Astrocyte of the cerebellum (primary cell): ENCODE measurements around the gene ABCC11.
"Not testable (repeated sequence)": the region's sequence is repeated elsewhere in the genome, so short reads cannot be mapped to it uniquely, and the experiment has no call there.

ENCODE experiments used
- DNase-seq: peaks from one replicate; pipeline ENCODE4 v3.0.0-alpha.2; 2011; ENCODE audit warnings: low read depth
- H3K4me3 ChIP-seq: 2 replicates; pipeline ENCODE4 v1.5.1; 2011; ENCODE audit warnings: mild to moderate bottlenecking, low read depth, low read length, moderate library complexity
- CTCF ChIP-seq: IDR thresholded peaks from 2 replicates; pipeline ENCODE4 v1.5.1; 2012; ENCODE audit warnings: low read length, low read depth, moderate library complexity, mild to moderate bottlenecking; ENCODE audit errors: missing control alignments
- in situ Hi-C: cut with HindIII; loops from 2 replicates; pipeline ENCODE4 v1.10.0; 2017; ENCODE audit warnings: low sequenced_read_pairs

ABCC11 gene

GRCh38 chr16:48180868-48181480 is 66.4 kb downstream of the ABCC11 start:
- in situ Hi-C loops = no loop called here
- H3K4me3 ChIP-seq = no peak overlapping the region
- no peak for TF ChIP-seq CTCF
- DNase-seq = no peak

- in situ Hi-C loops = no loop called here
- no peak for DNase-seq
- no peak for TF ChIP-seq CTCF
- no peak overlapping the region for H3K4me3 ChIP-seq
Measured at GRCh38 chr16:48176635-48177408, 70.5 kb downstream of the ABCC11 start.

GRCh38 chr16:48173889-48174288 is 73.5 kb downstream of the ABCC11 start:
- no peak for TF ChIP-seq CTCF
- no peak for DNase-seq
- in situ Hi-C loops = loop anchor here (25.0 kb wide), 1 partner anchor 1212 kb away; the partner anchor contains the start of gene DNAJA2

GRCh38 chr16:48172682-48173081 is 74.7 kb downstream of the ABCC11 start:
- TF ChIP-seq CTCF = no peak
- no peak overlapping the region for H3K4me3 ChIP-seq
- in situ Hi-C loops = loop anchor here (25.0 kb wide), 1 partner anchor 1210 kb away; the partner anchor contains the start of gene DNAJA2
- DNase-seq = no peak

More at GRCh38 chr16:48173889-48174288, 73.5 kb downstream of the ABCC11 start:
- H3K4me3 ChIP-seq = no peak overlapping the region

GRCh38 chr16:48169896-48170295 is 77.4 kb downstream of the ABCC11 start:
- no peak for TF ChIP-seq CTCF
- in situ Hi-C loops = loop anchor here (25.0 kb wide), 1 partner anchor 1208 kb away; the partner anchor contains the start of gene DNAJA2
- no peak overlapping the region for H3K4me3 ChIP-seq
- DNase-seq = no peak

GRCh38 chr16:48168075-48168474 is 79.3 kb downstream of the ABCC11 start:
- no peak for TF ChIP-seq CTCF
- no peak overlapping the region for H3K4me3 ChIP-seq
- DNase-seq = no peak
- in situ Hi-C loops = loop anchor here (25.0 kb wide), 1 partner anchor 1206 kb away; the partner anchor contains the start of gene DNAJA2

GRCh38 chr16:48166617-48167016 is 80.7 kb downstream of the ABCC11 start:
- not testable (repeated sequence) for DNase-seq, H3K4me3 ChIP-seq
- in situ Hi-C loops = loop anchor here (25.0 kb wide), 1 partner anchor 1204 kb away; the partner anchor contains the start of gene DNAJA2
